ENCODE results near the gene P2RY2. TPM values are rescaled to one million over a fixed set of nuclear protein-coding genes. Genes with fewer than 3 reads are reported as not detected.

P2RY2 gene
- polyA plus RNA-seq, 2 of the 4 experiments (the other 2 are of a cell fraction) = 3.7 to 6.4 TPM

GRCh38 chr11:73201249-73201648 is 16.8 kb upstream of the P2RY2 start:
- no peaks in the 10 kb centered on the region for H3K9me3 ChIP-seq
- CTCF ChIA-PET = interaction anchor here (1.0 to 1.2 kb wide), 4 partner anchors 8 to 430 kb away, joined by 3 to 4 read pairs (median 4); no protein-coding TSS in a partner anchor
- no peak overlapping the region for H3K4me2 ChIP-seq

GRCh38 chr11:73201888-73202780 is 15.9 kb upstream of the P2RY2 start:
- ATAC-seq (no peak), DNase-seq (ENCODE audit: low read depth in 1 of 2, low spot score in 1 of 2) (no peak), FAIRE-seq (no peak)
- WGBS (ENCODE audit: missing lambda C conversion rate) = 88% methylated on average over 8 of the region's 8 CpGs
- Histone ChIP-seq H3K4me1 (peaks cover 38% of the 10 kb centered on the region), H3K4me3 (no peak overlapping the region), H3K9me3 (no peaks in the 10 kb centered on the region), H3K27ac (no peak overlapping the region), H3K4me2 (no peak overlapping the region)
- ChIA-PET POLR2A (no interaction called here), CTCF (interaction anchor here (1.0 to 1.2 kb wide), 6 partner anchors 9 to 429 kb away, joined by 3 to 4 read pairs (median 4); no protein-coding TSS in a partner anchor)
- no peak for TF ChIP-seq HOXB5 (CRISPR knock-in tag; IDR thresholded peaks at IDR 0.05)
- no peak for TF ChIP-seq BCL3 (IDR thresholded peaks at IDR 0.05)
- no peak for TF ChIP-seq E2F6 (IDR thresholded peaks at IDR 0.05; ENCODE audit: borderline replicate concordance, low read depth)
- no peak for TF ChIP-seq ZFP36 (IDR thresholded peaks at IDR 0.05; ENCODE audit: borderline replicate concordance, partially characterized antibody)
- TF ChIP-seq HDAC2 (IDR thresholded peaks at IDR 0.05) = no peak
- no peak for TF ChIP-seq EHF (CRISPR knock-in tag; IDR thresholded peaks at IDR 0.05)
- TF ChIP-seq USF2 (IDR thresholded peaks at IDR 0.05) = no peak
- no peak for TF ChIP-seq HMGXB4 (CRISPR knock-in tag; IDR thresholded peaks at IDR 0.05; ENCODE audit: borderline replicate concordance)
- no peak for TF ChIP-seq ATOH8 (CRISPR knock-in tag; IDR thresholded peaks at IDR 0.05; ENCODE audit: low read depth)
- TF ChIP-seq MAZ (IDR thresholded peaks at IDR 0.05; ENCODE audit: borderline replicate concordance, low read depth, low read length) = no peak
- TF ChIP-seq RFX5 (IDR thresholded peaks at IDR 0.05) = no peak
- no peak for TF ChIP-seq KDM5A (IDR thresholded peaks at IDR 0.05)
- no peak for TF ChIP-seq BHLHE40 (IDR thresholded peaks at IDR 0.05; ENCODE audit: low read depth, low read length)

More at GRCh38 chr11:73201249-73201648, 16.8 kb upstream of the P2RY2 start:
- no peak for FAIRE-seq
- POLR2A ChIA-PET = no interaction called here
- no peak for DNase-seq (ENCODE audit: low read depth in 1 of 2, low spot score in 1 of 2)
- ATAC-seq = no peak
- TF ChIP-seq MYC (IDR thresholded peaks at IDR 0.05; ENCODE audit: borderline replicate concordance, low read length) (no peak), SMC3 (IDR thresholded peaks at IDR 0.05) (no peak), EP300 (IDR thresholded peaks at IDR 0.05) (no peak), NR3C1 (IDR thresholded peaks at IDR 0.05) (no peak), NPAS2 (CRISPR knock-in tag; IDR thresholded peaks at IDR 0.05; ENCODE audit: borderline replicate concordance) (no peak), HEYL (CRISPR knock-in tag; IDR thresholded peaks at IDR 0.05) (no peak), RCOR1 (IDR thresholded peaks at IDR 0.05; ENCODE audit: low read depth, low read length) (no peak), MAFK (IDR thresholded peaks at IDR 0.05; ENCODE audit: partially characterized antibody) (no peak), CEBPB (IDR thresholded peaks at IDR 0.05) (no peak), HDAC2 (IDR thresholded peaks at IDR 0.05) (no peak)
- no peak overlapping the region for H3K27ac ChIP-seq
- H3K4me1 ChIP-seq = peaks cover 29% of the 10 kb centered on the region
- WGBS (ENCODE audit: missing lambda C conversion rate) = 91% methylated on average over 6 of the region's 6 CpGs
- no peak overlapping the region for H3K4me3 ChIP-seq

Data from A549 (cell line).